Right lobe of liver (tissue), 6 donors: Measurements from ENCODE around the gene PYHIN1. TPM values are rescaled to one million over a fixed set of nuclear protein-coding genes. Genes with fewer than 3 reads are reported as not detected.

ENCODE experiments used
- ATAC-seq, 4 donors: fragments of 200-7000 bp; cut with Tn5 transposase; one replicate each; pipeline ENCODE4 v1.9.1; 2020; ENCODE audit warnings: mild to moderate bottlenecking in 4 of 4, moderate library complexity in 4 of 4
- DNase-seq, 3 donors: peaks; one replicate each; pipeline ENCODE4 v3.0.0-alpha.2; 2020
- H3K27ac ChIP-seq, 3 donors: fragments of 200-600 bp; one replicate each; pipeline ENCODE4 v1.8.0; 2022
- H3K27me3 ChIP-seq, 2 donors: fragments of 200-600 bp; one replicate each; pipeline ENCODE4 v1.8.0; 2022
- H3K36me3 ChIP-seq, 4 donors: fragments of 200-600 bp; sonication (generic) in 1 of 4; one replicate each; pipeline versions ENCODE4 v1.5.1 to v1.8.0; 2017 to 2022; ENCODE audit warnings: control low read depth in 1 of 4
- H3K4me1 ChIP-seq, 4 donors: fragments of 200-600 bp; sonication (generic) in 1 of 4; one replicate each; pipeline versions ENCODE4 v1.5.1 to v1.8.0; 2017 to 2022; ENCODE audit warnings: control low read depth in 1 of 4
- H3K4me3 ChIP-seq, 3 donors: fragments of 200-600 bp; one replicate each; pipeline ENCODE4 v1.8.0; 2022
- H3K9me3 ChIP-seq, 4 donors: fragments of 200-600 bp; sonication (generic) in 1 of 4; one replicate each; pipeline versions ENCODE4 v1.5.1 to v1.8.0; 2017 to 2022; ENCODE audit warnings: control low read depth in 1 of 4
- CTCF ChIP-seq, 4 donors: fragments of 200-600 bp in 3 of 4; fragments of 450-650 bp in 1 of 4; IDR thresholded peaks; one replicate each; pipeline versions ENCODE4 v1.5.1 to v1.8.0; 2016 to 2022; ENCODE audit warnings: antibody characterized with exemption in 4 of 4, mild to moderate bottlenecking in 2 of 4
- POLR2A ChIP-seq: fragments of 450-650 bp; IDR thresholded peaks from one replicate; pipeline ENCODE4 v1.6.1; 2017; ENCODE audit warnings: antibody characterized with exemption, mild to moderate bottlenecking
- WGBS: methylation state at CpG from one replicate; pipeline ENCODE4 v1.1.6; 2018; ENCODE audit warnings: low coverage, low lambda C conversion rate; ENCODE audit not compliant: insufficient coverage; ENCODE audit errors: missing lambda C conversion rate; 5-methylcytosine and 5-hydroxymethylcytosine counted together
- intact Hi-C, 2 donors: fragments of 100-400 bp; cut with DNase I; formaldehyde crosslinking; loops; one replicate each; pipeline versions ENCODE4 v1.11.2 to v1.14.1; 2022
- total RNA-seq, 6 experiments: library from RNA; depleted of rRNA in 2 of 6; stranded (reverse); fragments of >200 nt in 2 of 6; fragmentation: NEBNext Ultra II Directional in 3 of 6; extraction: Animal tissue kit (Norgen Biotek cat#: 25700) in 3 of 6; gene quantifications; one replicate each; pipeline versions ENCODE4 v1.1.0 to v1.2.4, GENCODE V29; 2016 to 2023
- donor health status: DM: no; HTN: yes; CAD: no.
- donor health status: DM: no; HTN: no; CAD: no.
- donor health status: DM: no; HTN: no; CAD: no.
- donor health status: DM: no; HTN: yes; CAD: no.
- donor health status: DM: no; HTN: yes; CAD: no.

Gene PYHIN1
- total RNA-seq, 6 experiments from 2014 or later = 0.22 to 2.2 (median 0.61) TPM

- Histone ChIP-seq H3K4me3 (no peak overlapping the region), H3K27ac (no peak overlapping the region), H3K36me3 (no peaks in the 10 kb centered on the region), H3K27me3 (no peaks in the 10 kb centered on the region), H3K4me1 (peaks cover 0 to 4% (median 0%) of the 10 kb centered on the region in 4 donors), H3K9me3 (no peaks in the 10 kb centered on the region)
- no peak for DNase-seq
- intact Hi-C loops = no loop called here
- TF ChIP-seq CTCF (IDR thresholded peaks at IDR 0.05) (no peak), POLR2A (no peak)
- ATAC-seq = no peak
Measured at GRCh38 chr1:159007726-159008125, 76.4 kb downstream of the PYHIN1 start.

GRCh38 chr1:159008744-159009188 is 77.4 kb downstream of the PYHIN1 start:
- intact Hi-C loops = no loop called here

GRCh38 chr1:159009287-159009686 is 77.9 kb downstream of the PYHIN1 start:
- H3K36me3 ChIP-seq = no peaks in the 10 kb centered on the region
- H3K4me3 ChIP-seq = peak overlapping the region; percentile 34 to 49 (median 48)
- no peak for TF ChIP-seq POLR2A
- TF ChIP-seq CTCF (IDR thresholded peaks at IDR 0.05) = no peak
- peaks cover 0 to 4% (median 0%) of the 10 kb centered on the region in 4 donors for H3K4me1 ChIP-seq
- no peak for DNase-seq
- peak overlapping the region; percentile 72 to 80 (median 75) for H3K27ac ChIP-seq
- H3K9me3 ChIP-seq = no peaks in the 10 kb centered on the region
- no peaks in the 10 kb centered on the region for H3K27me3 ChIP-seq
- ATAC-seq = no peak
- WGBS = 40% methylated on average over 2 of the region's 2 CpGs
- intact Hi-C loops = no loop called here

More at GRCh38 chr1:159008744-159009188, 77.4 kb downstream of the PYHIN1 start:
- peak overlapping the region; percentile 72 to 80 (median 75) for H3K27ac ChIP-seq
- peaks cover 0 to 4% (median 0%) of the 10 kb centered on the region in 4 donors for H3K4me1 ChIP-seq
- ATAC-seq (peak; percentile 3 to 45 (median 15)), DNase-seq (no peak)
- H3K4me3 ChIP-seq = no peak overlapping the region
- no peaks in the 10 kb centered on the region for H3K9me3 ChIP-seq
- H3K27me3 ChIP-seq = no peaks in the 10 kb centered on the region
- WGBS = 21% methylated on average over 4 of the region's 4 CpGs
- TF ChIP-seq CTCF (IDR thresholded peaks at IDR 0.05) (no peak), POLR2A (no peak)
- H3K36me3 ChIP-seq = no peaks in the 10 kb centered on the region

GRCh38 chr1:159009704-159010361 is 78.5 kb downstream of the PYHIN1 start, which contains the start of gene IFI16:
Gene IFI16 (plus strand): TSS chr1:159009907. CDS start chr1:159014681, 4,774 bp downstream.
- Histone ChIP-seq H3K4me3 (peak within 1 kb of the TSS; percentile 34 to 49 (median 48)), H3K27me3 (no peaks in the 10 kb centered on the region), H3K4me1 (peaks cover 0 to 4% (median 0%) of the 10 kb centered on the region in 4 donors), H3K36me3 (peaks cover 0 to under 1% (median 0%) of the 10 kb centered on the region in 4 donors), H3K27ac (peak within 1 kb of the TSS; percentile 72 to 80 (median 75)), H3K9me3 (no peaks in the 10 kb centered on the region)
- WGBS = 11% methylated on average over 5 of the region's 5 CpGs
- DNase-seq = no peak
- TF ChIP-seq CTCF (IDR thresholded peaks at IDR 0.05) (no peak), POLR2A (peak; percentile 64)
- ATAC-seq = peak; percentile 77 to 83 (median 80)
- intact Hi-C loops = no loop called here
